SK-N-MC (cell line): ENCODE data around the gene TLR9.
"Not testable (repeated sequence)": the region's sequence is repeated elsewhere in the genome, so short reads cannot be mapped to it uniquely, and the experiment has no call there.

Experiments used
- DNase-seq: peaks from one replicate; pipeline ENCODE4 v3.0.0-alpha.2; 2011; ENCODE audit warnings: low read depth, low spot score
- H3K27ac ChIP-seq: fragments of 200-600 bp; sonication (generic); 2 replicates; pipeline ENCODE4 v1.5.1; 2016; ENCODE audit warnings: mixed run types
- H3K36me3 ChIP-seq: fragments of 200-600 bp; sonication (generic); 2 replicates; pipeline ENCODE4 v1.6.1; 2017; ENCODE audit warnings: antibody characterized with exemption, low read length, mixed read lengths; ENCODE audit not compliant: insufficient read depth
- H3K4me3 ChIP-seq: fragments of 200-600 bp; sonication (generic); 2 replicates; pipeline ENCODE4 v1.5.1; 2016
- H3K9ac ChIP-seq: fragments of 200-600 bp; sonication (generic); 2 replicates; pipeline ENCODE4 v1.8.0; 2017; ENCODE audit warnings: mixed run types, mixed read lengths; ENCODE audit not compliant: insufficient read length
- H3K9me3 ChIP-seq: fragments of 200-600 bp; sonication (generic); 2 replicates; pipeline ENCODE4 v1.6.1; 2017; ENCODE audit warnings: low read depth, mild to moderate bottlenecking, antibody characterized with exemption, low read length, moderate library complexity, mixed read lengths
- EZH2 ChIP-seq: fragments of 200-600 bp; sonication (generic); IDR thresholded peaks from one replicate; pipeline ENCODE4 v1.6.1; 2017; ENCODE audit warnings: antibody characterized with exemption
- FOXP2 ChIP-seq: optimal IDR thresholded peaks from 2 replicates; pipeline ENCODE3; 2011; ENCODE audit warnings: mild to moderate bottlenecking, moderate library complexity; ENCODE audit not compliant: insufficient read depth; ENCODE audit errors: extremely low read length, control extremely low read depth
- POLR2AphosphoS5 ChIP-seq: IDR thresholded peaks from 2 replicates; pipeline ENCODE4 v1.6.1; 2012; ENCODE audit warnings: mild to moderate bottlenecking, low read depth, low read length, borderline replicate concordance

Gene TLR9, protein sequence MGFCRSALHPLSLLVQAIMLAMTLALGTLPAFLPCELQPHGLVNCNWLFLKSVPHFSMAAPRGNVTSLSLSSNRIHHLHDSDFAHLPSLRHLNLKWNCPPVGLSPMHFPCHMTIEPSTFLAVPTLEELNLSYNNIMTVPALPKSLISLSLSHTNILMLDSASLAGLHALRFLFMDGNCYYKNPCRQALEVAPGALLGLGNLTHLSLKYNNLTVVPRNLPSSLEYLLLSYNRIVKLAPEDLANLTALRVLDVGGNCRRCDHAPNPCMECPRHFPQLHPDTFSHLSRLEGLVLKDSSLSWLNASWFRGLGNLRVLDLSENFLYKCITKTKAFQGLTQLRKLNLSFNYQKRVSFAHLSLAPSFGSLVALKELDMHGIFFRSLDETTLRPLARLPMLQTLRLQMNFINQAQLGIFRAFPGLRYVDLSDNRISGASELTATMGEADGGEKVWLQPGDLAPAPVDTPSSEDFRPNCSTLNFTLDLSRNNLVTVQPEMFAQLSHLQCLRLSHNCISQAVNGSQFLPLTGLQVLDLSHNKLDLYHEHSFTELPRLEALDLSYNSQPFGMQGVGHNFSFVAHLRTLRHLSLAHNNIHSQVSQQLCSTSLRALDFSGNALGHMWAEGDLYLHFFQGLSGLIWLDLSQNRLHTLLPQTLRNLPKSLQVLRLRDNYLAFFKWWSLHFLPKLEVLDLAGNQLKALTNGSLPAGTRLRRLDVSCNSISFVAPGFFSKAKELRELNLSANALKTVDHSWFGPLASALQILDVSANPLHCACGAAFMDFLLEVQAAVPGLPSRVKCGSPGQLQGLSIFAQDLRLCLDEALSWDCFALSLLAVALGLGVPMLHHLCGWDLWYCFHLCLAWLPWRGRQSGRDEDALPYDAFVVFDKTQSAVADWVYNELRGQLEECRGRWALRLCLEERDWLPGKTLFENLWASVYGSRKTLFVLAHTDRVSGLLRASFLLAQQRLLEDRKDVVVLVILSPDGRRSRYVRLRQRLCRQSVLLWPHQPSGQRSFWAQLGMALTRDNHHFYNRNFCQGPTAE

DNA sequence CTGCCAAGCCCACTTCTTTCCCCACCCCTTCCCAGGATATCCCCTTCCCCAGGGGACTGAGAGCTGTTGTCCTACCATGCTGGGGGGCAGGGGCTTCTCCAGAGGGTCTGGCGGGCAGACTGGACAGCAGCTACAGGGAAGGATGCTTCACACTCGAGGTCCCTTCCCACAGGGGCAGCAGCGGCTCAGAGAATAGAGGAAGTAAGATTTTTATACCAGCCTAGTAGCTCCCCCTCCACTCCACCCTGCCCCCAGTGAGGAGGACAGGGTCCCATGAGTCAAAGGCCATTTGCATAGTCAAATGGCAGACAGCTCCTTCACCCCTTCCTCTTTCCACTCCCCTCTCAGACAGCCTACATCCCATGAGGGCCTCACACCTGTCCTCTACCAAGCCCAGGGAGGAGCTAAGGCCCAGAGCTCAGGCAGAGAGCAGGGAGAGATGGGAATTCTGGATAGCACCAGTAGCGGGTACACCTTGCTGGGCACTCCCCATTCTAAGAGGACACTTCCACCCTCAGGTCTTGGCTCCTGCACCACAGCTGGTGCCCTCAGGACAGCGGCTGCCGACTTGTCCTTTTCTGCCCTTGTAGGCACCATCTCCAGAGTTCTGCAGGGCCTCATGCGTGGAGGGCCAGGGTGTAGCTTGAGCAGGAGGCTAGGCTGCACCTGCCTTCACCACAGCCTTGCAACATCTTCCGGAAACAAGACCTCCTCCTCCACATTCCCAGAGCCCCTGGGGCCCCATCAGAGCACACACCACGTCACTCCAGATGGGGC is at the start of gene TLR9:
Gene TLR9 (minus strand): TSS at position 194 of the 777 bp plus-strand sequence. CDS start 116 bp downstream, at position 78.
- H3K27ac ChIP-seq: no peak within 1 kb of the TSS
- no peak for DNase-seq
- TF ChIP-seq FOXP2: no peak
- no peak for TF ChIP-seq EZH2
- no peak for TF ChIP-seq POLR2AphosphoS5
- no peak within 1 kb of the TSS for H3K4me3 ChIP-seq
- H3K9ac ChIP-seq: no peak within 1 kb of the TSS
- H3K9me3 ChIP-seq: no peaks in the 10 kb centered on the region
- no peaks in the 10 kb centered on the region; the same call in 1 of the 2 replicates for H3K36me3 ChIP-seq

DNA sequence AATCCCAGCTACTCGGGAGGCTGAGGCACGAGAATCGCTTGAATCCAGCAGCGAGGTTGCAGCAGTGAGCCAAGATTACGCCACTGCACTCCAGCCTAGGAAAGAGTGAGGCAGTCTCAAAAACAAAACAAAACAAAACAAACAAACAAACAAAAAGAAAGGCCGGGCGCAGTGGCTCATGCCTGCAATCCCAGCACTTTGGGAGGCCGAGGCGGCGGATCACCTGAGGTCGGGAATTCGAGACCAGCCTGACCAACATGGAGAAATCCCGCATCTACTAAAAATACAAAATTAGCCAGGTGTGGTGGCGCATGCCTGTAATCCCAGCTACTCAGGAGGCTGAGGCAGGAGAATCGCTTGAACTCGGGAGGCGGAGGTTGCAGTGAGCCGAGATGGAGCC is 49.3 kb upstream of the TLR9 start:
- H3K27ac ChIP-seq, H3K9me3 ChIP-seq, DNase-seq, H3K4me3 ChIP-seq, H3K9ac ChIP-seq: not testable (repeated sequence)
- peaks cover 20% of the 10 kb centered on the region for H3K36me3 ChIP-seq

DNA sequence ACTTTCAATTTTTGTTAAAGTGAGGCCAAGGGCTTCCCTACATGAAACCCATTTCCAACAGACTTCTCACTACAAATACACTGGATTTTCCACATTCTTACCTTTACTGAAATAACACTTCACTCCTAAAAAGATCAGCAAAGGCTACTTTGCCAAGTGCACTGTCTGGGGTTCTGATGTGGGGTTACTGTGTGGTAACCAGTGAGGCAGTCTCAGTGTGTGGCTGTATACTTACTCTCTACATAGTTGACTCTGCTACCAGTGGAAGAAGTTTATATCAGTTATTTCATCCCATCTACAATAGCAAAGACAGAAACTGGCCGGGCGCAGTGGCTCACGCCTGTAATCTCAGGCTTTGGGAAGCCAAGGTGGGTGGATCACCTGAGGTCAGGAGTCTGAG is 47.4 kb upstream of the TLR9 start:
- TF ChIP-seq EZH2 (no peak), POLR2AphosphoS5 (no peak), FOXP2 (no peak)
- Histone ChIP-seq H3K9ac (no peak overlapping the region), H3K9me3 (no peaks in the 10 kb centered on the region), H3K36me3 (peaks cover 30% of the 10 kb centered on the region), H3K27ac (no peak overlapping the region), H3K4me3 (no peak overlapping the region)
- DNase-seq: no peak

DNA sequence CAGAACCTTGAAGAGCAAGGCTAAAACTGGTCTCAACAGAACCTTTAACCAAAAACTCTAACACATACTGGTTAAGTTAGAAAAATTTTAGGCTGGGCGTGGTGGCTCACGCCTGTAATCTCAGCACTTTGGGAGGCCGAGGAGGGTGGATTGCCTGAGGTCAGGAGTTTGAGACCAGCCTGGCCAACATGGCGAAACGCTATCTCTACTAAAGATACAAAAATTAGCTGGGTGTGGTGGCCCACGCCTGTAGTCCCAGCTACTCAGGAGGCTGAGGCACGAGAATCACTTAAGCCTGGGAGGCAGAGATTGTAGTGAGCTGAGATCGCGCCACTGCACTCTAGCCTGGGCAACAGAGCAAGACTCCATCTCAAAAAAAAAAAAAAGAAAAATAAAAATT is 46.7 kb upstream of the TLR9 start:
- not testable (repeated sequence) for H3K9ac ChIP-seq

DNA sequence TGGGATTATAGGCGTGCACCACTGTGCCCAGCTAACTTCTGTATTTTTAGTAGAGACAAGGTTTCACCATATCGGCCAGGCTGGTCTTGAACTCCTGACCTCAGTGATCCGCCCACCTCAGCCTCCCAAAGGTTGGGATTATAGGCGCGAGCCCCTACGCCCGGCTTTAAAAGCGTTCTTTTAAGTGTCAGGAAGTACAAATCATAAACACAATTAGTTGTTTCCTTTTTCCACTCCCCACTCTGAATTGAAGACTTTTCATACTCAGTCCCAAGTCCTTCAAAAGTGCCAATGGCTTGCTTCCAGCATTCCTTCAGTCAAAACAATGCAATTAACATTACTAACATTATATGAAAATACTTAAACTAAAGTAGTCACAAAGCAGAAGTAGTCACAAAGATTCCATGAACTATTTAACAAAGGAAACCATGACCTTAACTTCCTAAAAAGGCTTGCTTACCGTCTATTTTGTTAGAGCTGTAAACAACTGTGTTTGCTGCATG is 44.9 kb upstream of the TLR9 start:
- TF ChIP-seq POLR2AphosphoS5 (no peak), FOXP2 (no peak), EZH2 (no peak)
- no peak overlapping the region for H3K4me3 ChIP-seq
- no peak overlapping the region for H3K9ac ChIP-seq
- peaks cover 51% of the 10 kb centered on the region for H3K36me3 ChIP-seq
- no peak for DNase-seq
- H3K9me3 ChIP-seq: no peaks in the 10 kb centered on the region
- H3K27ac ChIP-seq: no peak overlapping the region

More for the DNA sequence above, 46.7 kb upstream of the TLR9 start:
- H3K9me3 ChIP-seq, H3K27ac ChIP-seq, DNase-seq, H3K4me3 ChIP-seq: not testable (repeated sequence)
- H3K36me3 ChIP-seq: peaks cover 37% of the 10 kb centered on the region

DNA sequence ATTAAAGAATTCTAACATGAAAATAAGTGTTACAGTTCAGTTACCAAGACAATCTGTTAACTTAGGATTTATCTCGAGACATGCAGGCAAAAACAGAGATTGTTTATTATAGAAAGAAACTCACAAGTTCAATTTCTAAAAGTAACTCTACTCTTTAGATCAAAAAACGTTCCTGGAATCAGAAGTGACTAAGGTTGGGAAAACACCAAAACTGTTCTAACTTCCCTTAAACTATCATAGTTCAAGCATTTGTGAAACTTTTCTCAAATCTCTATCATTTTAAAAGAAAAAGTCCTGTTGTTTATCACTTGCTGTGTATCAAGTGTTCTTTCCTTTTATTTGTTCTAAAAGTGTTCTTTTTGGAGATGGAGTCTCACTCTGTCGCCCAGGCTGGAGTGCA is 44.3 kb upstream of the TLR9 start:
- H3K4me3 ChIP-seq: no peak overlapping the region
- no peak overlapping the region for H3K27ac ChIP-seq
- no peak for DNase-seq
- TF ChIP-seq POLR2AphosphoS5 (no peak), EZH2 (no peak), FOXP2 (no peak)
- H3K9ac ChIP-seq: no peak overlapping the region
- H3K9me3 ChIP-seq: no peaks in the 10 kb centered on the region
- peaks cover 50% of the 10 kb centered on the region for H3K36me3 ChIP-seq

DNA sequence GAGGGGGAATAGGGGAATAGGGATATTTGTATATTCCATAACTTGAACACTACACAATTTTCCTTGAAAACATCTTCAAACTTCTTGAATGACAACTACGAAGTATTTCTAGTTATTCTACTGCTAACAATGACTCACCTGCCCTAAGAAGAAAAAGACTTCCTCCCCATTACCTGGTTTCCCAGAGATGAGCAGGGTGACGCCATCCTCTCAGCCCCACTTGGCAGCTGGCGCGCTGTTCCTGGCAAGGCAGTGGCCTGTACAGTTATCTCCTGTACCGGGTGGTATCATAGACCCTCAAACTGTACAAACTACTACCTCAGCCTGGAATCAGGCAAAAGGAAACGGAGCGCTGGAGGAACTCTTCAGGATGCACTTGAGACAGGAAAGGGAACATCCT is 42.6 kb upstream of the TLR9 start:
- H3K4me3 ChIP-seq: no peak overlapping the region
- no peak for DNase-seq
- no peak overlapping the region for H3K27ac ChIP-seq
- no peak for TF ChIP-seq EZH2
- peaks cover 67% of the 10 kb centered on the region for H3K36me3 ChIP-seq
- no peaks in the 10 kb centered on the region for H3K9me3 ChIP-seq
- H3K9ac ChIP-seq: no peak overlapping the region

DNA sequence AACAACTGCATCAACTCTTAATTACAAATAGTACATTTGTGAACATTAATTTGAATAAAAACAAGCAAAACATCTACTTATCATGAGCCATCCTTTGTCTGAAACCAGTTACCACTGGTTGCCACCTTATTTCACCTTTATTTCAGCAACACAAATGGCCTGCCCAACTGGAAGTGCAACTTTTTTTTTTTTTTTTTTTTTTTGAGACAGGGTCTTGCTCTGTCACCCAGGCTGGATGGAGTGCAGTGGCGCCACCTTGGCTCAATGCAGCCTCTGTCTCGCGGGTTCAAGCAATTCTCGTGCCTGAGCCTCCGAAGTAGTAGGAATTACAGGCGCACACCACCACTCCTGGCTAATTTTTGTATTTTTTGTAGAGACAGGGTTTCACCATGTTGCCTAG is 39.9 kb upstream of the TLR9 start:
- no peaks in the 10 kb centered on the region for H3K9me3 ChIP-seq
- no peak overlapping the region for H3K4me3 ChIP-seq
- no peak for DNase-seq
- H3K9ac ChIP-seq: no peak overlapping the region
- TF ChIP-seq EZH2 (no peak), POLR2AphosphoS5 (no peak), FOXP2 (no peak)
- peaks cover 75% of the 10 kb centered on the region for H3K36me3 ChIP-seq
- H3K27ac ChIP-seq: no peak overlapping the region
